Activated T-helper 9 cell treated with anti-CD3 and anti-CD28 coated beads, Interleukin-2, amount 50 U/mL, for 16 hours (primary cell): Measurements from ENCODE around the gene ATF7IP2.
"Not testable (repeated sequence)": the region's sequence is repeated elsewhere in the genome, so short reads cannot be mapped to it uniquely, and the experiment has no call there.

Source experiments
- DNase-seq: peaks from one replicate; pipeline ENCODE4 v3.0.0-alpha.2; 2020; ENCODE audit warnings: low read depth

The ATF7IP2 gene

DNA sequence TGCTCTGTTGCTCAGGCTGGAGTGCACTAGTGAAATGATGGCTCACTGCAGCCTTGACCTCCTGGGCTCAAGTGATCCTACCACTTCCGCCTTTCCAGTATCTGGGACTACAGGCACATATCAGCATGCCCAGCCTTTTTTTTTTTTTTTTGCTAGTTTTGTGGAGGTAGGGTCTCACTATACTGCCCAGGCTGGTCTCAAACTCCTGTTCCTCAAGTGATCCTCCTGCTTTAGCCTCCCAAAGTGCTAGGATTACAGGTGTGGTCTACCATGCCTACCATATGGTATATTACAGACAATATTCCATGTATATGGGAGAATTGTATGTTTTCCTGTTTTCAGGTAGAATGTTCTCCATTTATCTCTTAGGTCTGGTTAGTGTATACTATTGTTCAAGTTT, 12.3 kb upstream of the ATF7IP2 start:
- DNase-seq: no peak

DNA sequence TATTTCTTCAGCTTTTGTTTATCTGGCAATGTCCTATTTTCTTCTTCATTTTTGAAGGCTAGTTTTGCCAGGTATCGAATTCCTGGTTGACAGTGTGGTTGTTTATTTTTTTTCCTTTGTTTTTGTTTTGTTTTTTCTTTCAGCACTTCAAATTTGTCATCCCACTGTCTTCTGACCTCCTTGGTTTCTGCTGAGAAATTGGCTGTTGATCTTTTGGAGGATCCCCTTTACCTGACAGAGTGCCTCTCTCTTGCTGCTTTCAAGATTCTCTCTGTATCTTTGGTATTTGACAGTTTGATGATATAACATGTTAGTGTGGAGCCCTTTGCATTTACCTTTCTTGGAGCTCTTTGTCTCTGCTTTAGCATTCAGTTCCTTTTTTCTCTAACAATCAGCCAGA, 9.6 kb upstream of the ATF7IP2 start:
- no peak for DNase-seq

DNA sequence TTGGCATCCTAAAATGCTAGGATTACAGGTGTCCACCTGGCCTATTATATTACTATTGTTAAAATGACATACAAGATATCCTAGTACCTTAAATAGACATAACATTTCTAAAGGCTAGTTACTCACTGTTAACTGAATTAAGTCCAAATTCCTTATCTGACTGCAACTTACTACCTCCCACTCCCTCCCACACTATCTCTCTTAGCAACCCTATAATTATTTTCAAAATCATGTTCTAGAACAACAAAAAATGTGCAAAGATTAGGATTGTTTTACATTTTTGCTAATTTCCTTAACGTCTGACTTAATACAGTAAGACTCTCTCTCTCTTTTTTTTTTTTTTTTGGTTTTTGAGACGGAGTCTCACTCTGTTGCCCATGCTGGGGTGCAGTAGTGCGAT, 2.2 kb upstream of the ATF7IP2 start:
- no peak for DNase-seq

DNA sequence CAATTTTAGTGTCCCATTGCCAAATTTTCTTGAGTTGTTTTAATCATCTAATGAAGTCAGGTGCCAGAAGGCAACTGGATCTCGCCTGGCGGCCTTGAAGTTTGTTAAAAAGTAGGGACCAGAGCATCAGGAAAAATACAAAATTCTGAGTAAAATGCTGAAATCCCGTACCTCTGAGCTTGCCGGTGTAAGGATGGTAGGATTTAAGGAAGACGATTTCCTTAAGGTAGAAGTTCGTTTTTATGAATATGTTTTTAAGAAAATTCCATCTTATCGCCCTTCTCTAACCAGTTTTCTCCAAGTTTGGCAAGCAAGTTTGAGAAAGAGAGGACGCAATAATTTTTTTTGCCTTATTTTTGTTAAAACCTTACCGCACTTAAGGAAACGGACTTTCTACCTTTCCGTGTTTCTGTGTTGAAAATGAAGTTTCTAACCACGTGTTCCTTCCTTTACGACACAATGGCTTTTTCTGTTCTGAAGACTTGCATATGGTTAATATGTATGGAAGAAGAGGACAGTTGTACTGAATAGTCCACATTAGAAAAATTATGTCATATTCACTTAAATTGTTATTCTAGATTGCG, 748 bp downstream of the ATF7IP2 start:
- no peak for DNase-seq

DNA sequence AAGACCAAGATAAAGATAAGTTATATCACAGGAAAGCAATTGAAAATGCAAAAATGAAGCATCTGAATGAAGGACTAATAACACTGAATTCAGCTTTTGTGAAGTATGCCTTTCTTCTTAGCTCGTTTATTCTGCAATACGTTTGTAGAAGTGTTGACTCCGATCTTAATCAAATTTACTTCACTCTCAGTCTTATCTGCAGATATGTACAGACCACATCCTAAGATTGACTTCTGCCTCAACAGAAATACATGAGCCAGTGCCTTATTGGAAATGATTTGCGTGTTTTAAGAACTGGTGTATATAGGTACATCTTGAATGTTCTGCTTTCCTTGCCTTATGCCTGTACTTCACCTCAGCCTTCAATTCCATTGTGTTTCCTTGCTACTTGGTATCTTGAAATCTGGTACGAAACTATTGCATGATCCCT, 1.3 kb downstream of the ATF7IP2 start:
- no peak for DNase-seq

DNA sequence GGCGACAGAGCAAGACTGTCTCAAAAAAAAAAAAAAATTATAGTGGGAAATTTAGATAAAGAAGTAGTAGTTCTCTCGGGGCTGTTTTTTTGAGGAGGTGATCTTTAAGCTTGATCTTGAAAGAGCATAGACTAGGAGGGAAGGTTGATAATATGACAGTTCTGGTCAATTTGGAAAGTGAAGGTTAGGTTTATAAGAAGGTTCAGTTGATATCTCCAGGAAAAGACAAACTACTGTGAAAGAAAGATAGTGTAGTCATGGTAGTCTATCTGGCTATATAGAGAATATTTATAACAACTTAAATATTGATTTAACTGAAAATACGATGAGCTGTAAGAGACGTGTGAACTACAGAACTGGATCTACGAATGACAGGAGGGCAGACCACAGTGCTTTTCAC, 3.1 kb downstream of the ATF7IP2 start:
- DNase-seq: no peak

DNA sequence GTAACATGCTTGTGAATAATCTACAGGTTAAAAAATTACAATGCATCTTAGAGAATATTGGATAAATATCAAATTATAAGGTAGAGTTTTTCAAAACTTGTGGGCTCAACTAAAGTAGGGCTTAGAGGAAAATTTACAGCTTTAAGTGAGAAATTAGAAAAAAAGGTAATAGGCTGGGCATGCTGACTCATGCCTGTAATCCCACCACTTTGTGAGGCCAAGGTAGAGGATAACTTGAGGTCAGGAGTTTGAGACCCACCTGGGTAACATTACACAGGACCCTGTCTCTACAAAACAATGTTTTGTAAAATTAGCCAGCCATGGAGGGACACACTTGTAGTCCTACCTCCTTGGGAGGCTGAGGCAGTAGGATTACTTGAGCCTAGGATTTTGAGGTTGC, 4.5 kb downstream of the ATF7IP2 start:
- DNase-seq: no peak

GRCh38 chr16:10390867-10391266, 5.0 kb downstream of the ATF7IP2 start:
- DNase-seq: no peak

GRCh38 chr16:10391339-10391738, 5.5 kb downstream of the ATF7IP2 start:
- DNase-seq: no peak

DNA sequence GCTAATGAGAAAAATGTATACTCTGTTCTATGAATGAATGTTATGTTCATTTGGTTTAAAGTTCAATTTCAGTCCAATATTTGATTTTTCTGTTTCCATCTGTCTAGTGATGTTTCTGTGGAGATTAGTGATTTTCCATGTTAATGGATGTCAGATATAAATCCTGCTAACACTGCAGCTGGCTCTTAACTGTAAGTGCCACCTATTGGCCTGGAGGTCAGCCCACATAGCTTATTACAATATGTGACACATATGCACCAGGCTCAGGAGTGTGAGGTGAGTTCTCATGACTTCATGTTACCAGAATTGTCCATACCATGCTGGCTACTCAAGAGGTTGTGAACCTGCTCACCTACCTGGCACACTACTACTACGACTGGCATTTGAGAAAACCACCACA, 17.1 kb downstream of the ATF7IP2 start:
- DNase-seq: no peak

DNA sequence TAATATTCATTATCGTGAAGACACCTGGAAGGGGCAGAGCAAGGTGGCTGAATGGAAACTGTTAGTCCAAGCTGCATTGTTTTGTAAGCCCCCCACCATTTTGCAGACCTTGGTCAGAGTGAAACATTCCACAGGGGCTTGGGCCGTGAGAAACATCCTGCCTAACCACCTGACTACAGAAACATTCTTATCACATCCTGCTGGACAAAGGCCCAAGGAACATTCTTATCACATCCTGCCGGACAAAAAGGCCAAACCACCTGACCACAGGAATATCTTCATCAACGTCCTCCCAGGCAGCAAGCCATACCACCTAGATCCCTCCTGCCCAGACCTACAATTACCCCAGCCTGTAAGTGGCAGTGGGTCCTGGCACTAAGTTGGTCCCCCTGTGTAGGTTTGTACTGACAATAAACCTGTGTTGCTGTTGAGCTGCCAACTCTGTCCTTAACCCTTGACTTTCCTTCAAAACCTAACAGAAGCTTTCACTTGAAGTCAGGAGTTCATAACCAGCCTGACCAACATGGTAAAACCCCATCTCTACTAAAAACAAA, 19.6 kb downstream of the ATF7IP2 start:
- no peak for DNase-seq

GRCh38 chr16:10408824-10409381, 23.0 kb downstream of the ATF7IP2 start:
- no peak for DNase-seq

DNA sequence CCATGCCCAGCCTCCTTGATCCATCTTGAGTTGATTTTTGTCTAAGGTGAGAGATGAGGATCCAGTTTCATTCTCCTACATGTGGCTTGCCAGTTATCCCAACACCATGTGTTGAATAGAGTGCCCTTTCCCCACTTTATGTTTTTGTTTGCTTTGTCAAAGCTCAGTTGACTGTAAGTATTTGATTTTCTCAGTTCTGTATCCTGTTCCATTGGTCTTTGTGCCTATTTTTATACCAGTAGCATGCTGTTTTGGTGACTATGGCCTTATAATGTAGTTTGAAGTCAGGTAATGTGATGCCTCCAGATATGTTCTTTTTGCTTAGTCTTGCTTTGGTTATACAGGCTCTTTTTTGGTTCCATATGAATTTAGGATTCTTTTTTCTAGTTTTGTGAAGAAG, 23.9 kb downstream of the ATF7IP2 start:
- DNase-seq: not testable (repeated sequence)

DNA sequence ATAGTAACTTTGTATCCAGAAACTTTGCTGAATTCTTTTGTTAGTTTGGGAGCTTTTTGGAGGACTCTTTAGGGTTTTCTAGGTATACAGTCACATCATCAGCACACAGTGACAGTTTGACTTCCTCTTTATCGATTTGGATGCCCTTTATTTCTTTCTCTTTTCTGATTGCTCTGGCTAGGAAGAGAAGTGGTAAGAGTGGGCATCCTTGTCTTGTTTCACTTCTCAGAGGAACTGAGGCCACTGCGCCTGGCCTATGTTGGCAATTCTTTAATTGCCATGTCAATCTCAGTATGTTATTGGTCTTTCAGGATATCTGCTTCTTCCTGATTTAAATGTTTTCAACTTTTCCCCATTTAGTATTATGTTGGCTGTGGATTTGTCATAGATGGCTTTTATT, 24.6 kb downstream of the ATF7IP2 start:
- no peak for DNase-seq

DNA sequence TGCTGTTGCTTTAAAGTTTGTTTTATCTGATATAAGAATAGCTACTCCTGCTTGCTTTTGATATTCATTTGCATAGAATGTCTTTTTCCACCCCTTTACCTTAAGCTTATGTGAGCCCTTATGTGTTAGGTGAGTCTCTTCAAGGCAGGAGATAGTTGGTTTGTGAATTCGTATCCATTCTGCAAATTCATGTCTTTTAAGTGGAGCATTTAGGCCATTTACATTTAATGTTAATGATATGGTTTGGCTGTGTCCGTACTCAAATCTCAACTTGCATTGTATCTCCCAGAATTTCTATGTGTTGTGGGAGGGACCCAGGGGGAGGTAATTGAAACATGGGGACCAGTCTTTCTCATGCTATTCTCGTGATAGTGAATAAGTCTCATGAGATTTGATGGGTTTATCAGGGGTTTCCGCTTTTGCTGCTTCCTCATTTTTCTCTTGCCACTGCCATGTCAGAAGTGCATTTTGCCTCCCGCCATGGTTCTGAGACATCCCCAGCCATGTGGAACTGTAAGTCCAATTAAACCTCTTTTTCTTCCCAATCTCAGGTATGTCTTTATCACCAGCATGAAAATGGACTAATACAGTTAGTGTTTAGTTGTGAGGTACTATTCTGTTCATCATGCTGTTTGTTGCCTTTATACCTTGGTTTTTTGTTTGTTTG, 27.2 kb downstream of the ATF7IP2 start:
- no peak for DNase-seq

DNA sequence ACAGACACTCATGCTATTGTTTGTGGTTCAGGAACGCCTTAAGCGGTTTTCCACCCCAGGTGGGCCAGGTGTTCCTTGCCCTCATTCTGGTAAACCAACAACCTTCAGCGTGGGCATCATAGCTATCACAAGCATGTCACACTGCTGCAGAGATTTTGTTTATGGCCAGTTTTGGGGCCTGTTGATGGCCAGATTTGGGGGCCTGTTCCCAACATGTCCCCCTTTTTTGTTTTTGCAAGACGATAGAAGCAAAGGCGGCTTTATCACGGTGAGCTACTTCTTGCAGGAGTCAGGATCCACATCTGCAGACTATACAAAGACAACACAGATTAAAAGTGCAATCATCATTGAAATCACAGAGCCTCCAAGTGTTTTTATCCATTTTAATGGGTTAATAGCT, 32.3 kb downstream of the ATF7IP2 start:
- DNase-seq: not testable (repeated sequence)

DNA sequence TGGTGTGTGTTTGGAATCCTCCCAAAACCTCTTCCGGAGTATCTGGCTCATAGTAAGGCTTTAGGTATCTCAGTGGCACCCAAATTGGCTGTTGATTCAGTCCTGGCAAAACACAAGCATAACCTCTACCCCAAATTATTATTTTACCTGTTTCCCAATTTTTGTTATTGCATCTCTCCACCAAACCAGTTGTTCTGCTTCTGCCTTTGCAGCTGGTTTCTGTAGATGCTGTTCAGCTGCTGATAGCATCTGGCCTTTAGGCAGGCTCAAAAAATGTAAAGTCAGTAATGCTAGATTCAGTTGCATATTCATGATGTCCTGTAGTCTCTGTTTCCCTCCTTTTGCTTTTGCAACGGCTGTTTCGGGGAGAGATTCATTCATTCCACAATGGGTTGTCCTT, 33.8 kb downstream of the ATF7IP2 start:
- no peak for DNase-seq

- DNase-seq: no peak
These were observed 35.7 kb downstream of the ATF7IP2 start for GRCh38 chr16:10421596-10421995.

DNA sequence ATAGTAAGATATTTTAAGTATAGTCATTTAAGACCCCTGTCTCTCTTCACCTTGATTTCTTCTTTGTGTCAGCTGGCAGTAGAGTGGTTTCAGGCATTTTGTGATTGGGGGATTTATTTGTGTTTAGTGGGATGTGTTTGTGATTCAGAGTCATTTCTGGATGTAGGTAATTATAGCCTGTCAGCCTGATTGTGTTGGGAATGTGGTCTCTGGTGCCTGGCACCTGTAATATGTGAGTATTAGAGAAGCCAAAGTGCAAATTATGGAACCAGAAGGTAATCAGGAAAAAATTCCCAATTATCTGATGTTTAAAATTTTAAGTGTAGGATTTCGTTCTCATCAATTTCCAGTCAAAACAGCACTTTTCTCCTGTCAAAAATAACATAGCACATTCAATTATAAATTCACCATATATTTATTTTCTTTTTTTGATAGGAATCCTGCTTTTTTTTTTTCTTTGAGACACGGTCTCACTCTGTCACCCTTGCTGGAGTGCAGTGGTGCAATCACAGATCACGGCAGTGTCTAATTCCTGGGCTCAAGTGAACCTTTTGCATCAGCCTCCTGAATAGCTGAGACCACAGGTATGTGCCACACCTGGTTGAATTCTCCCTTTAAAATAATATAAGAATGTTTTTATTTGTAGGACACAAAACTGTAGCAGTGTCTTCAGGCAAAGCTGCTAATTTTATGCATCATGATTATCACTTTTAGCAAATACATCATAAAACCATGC, 42.7 kb downstream of the ATF7IP2 start:
- no peak for DNase-seq

DNA sequence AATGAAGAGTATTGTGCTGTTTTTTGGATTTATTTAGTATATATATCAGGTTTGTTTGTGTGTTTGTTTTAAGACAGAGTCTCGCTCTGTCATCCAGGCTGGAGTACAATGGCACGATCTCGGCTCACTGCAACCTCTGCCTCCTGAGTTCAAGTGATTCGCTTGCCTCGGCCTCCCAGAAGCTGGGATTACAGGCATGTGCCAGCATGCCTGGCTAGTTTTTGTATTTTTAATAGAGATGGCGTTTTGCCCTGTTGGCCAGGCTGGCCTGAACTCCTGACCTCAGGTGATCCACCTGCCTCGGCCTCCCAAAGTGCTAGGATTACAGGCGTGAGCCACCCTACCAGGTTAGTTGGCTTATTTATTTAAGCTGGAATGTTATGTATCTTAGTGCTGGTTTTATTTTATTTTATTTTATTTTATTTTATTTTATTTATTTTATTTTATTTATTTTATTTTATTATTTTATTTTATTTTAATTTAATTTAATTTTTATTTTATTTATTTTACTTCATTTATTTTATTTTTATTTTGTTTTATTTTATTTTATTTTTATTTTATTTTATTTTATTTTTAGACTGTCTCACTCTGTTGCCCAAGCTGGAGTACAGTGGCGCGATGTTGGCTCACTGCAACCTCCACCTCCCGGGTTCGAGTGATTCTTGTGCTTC, 43.6 kb downstream of the ATF7IP2 start:
- not testable (repeated sequence) for DNase-seq

DNA sequence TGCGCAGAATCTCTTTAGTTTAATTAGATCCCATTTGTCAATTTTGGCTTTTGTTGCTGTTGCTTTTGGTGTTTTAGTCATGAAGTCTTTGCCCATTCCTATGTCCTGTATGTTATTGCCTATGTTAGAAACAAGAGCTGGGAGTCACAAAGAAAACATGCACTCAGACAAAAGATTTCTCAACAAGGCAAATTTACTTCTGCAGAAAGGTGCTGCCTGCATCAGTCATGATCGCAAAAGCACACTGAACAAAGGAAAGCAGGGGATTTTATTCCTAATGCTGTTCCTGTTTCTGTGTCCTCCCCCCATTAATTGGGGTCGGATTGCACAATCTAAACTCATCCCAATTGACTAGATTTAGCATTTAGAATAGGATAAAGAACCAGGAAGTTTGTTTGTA, 55.9 kb downstream of the ATF7IP2 start:
- no peak for DNase-seq

DNA sequence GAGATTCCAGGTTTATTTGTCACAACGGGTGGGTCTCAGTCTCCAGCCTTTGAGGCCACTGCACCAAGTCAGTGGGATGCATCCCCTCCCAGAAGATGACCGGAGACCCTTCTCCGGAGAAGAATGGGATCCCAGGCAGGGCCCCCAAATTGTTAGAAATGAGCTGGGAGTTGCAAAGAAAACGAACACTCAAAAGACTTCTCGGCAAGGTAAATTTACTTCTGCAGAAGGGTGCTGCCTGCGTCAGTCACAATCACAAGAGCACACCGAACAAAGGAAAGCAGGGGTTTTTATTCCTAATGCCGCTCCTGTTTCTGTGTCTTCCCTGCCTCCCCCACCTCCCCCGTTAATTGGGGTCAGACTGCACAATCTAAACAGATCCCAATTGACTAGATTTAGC, 61.4 kb downstream of the ATF7IP2 start:
- DNase-seq: no peak
